ENCODE measurements around the gene ROBO4. TPM values are rescaled to one million over a fixed set of nuclear protein-coding genes. Genes with fewer than 3 reads are reported as not detected.

The ROBO4 gene
- total and polyA plus RNA-seq, 2 of the 13 experiments (the other 11 are each of a cell fraction or from before 2014, with no cell fraction given): 0.07 to 1.1 TPM

- TF ChIP-seq, protein P1, sequence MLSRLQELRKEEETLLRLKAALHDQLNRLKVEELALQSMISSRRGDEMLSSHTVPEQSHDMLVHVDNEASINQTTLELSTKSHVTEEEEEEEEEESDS (CRISPR knock-in tag; IDR thresholded peaks at IDR 0.05; ENCODE audit: borderline replicate concordance): no peak
- no peak for TF ChIP-seq ZNF253 (CRISPR knock-in tag; IDR thresholded peaks at IDR 0.05; ENCODE audit: borderline replicate concordance)
- TF ChIP-seq FOXM1 (CRISPR knock-in tag; IDR thresholded peaks at IDR 0.05): no peak
- TF ChIP-seq GTF3A (CRISPR knock-in tag; conservative IDR thresholded peaks at IDR 0.05): 0 out of 2 replicates have a peak, but pooled peaks have one; percentile 35
- 0 out of 2 replicates have a peak, but pooled peaks have one; percentile 25 for TF ChIP-seq SOX13 (IDR thresholded peaks at IDR 0.05)
- TF ChIP-seq SOX13 (CRISPR knock-in tag; conservative IDR thresholded peaks at IDR 0.05 in 1 of 2, IDR thresholded peaks at IDR 0.05 in 1 of 2): peak in 1 of 2 experiments; percentile 75; a peak in 2 of 4 replicates
- TF ChIP-seq, protein P2, sequence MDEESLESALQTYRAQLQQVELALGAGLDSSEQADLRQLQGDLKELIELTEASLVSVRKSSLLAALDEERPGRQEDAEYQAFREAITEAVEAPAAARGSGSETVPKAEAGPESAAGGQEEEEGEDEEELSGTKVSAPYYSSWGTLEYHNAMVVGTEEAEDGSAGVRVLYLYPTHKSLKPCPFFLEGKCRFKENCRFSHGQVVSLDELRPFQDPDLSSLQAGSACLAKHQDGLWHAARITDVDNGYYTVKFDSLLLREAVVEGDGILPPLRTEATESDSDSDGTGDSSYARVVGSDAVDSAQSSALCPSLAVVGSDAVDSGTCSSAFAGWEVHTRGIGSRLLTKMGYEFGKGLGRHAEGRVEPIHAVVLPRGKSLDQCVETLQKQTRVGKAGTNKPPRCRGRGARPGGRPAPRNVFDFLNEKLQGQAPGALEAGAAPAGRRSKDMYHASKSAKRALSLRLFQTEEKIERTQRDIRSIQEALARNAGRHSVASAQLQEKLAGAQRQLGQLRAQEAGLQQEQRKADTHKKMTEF (CRISPR knock-in tag; IDR thresholded peaks at IDR 0.05): peak; percentile 69
- TF ChIP-seq ZNF543 (CRISPR knock-in tag; IDR thresholded peaks at IDR 0.05): 0 out of 2 replicates have a peak, but pooled peaks have one; percentile 62
- TF ChIP-seq, protein P3, sequence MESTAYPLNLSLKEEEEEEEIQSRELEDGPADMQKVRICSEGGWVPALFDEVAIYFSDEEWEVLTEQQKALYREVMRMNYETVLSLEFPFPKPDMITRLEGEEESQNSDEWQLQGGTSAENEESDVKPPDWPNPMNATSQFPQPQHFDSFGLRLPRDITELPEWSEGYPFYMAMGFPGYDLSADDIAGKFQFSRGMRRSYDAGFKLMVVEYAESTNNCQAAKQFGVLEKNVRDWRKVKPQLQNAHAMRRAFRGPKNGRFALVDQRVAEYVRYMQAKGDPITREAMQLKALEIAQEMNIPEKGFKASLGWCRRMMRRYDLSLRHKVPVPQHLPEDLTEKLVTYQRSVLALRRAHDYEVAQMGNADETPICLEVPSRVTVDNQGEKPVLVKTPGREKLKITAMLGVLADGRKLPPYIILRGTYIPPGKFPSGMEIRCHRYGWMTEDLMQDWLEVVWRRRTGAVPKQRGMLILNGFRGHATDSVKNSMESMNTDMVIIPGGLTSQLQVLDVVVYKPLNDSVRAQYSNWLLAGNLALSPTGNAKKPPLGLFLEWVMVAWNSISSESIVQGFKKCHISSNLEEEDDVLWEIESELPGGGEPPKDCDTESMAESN (CRISPR knock-in tag; conservative IDR thresholded peaks at IDR 0.05): no peak
- TF ChIP-seq RELA (CRISPR knock-in tag; IDR thresholded peaks at IDR 0.05): no peak
- TF ChIP-seq ZNF510 (CRISPR knock-in tag; IDR thresholded peaks at IDR 0.05; ENCODE audit: low read depth): 0 out of 2 replicates have a peak, but pooled peaks have one; percentile 72
- 0 out of 2 replicates have a peak, but pooled peaks have one; percentile 36 for TF ChIP-seq CREM (IDR thresholded peaks at IDR 0.05)
- no peak for TF ChIP-seq CREM (CRISPR knock-in tag; IDR thresholded peaks at IDR 0.05)
- TF ChIP-seq ZBTB21 (CRISPR knock-in tag; IDR thresholded peaks at IDR 0.05): no peak
- TF ChIP-seq SP4 (CRISPR knock-in tag; IDR thresholded peaks at IDR 0.05): peak; percentile 48; the same call in 1 of the 2 replicates
- no peak for TF ChIP-seq ZNF567 (CRISPR knock-in tag; IDR thresholded peaks at IDR 0.05; ENCODE audit: borderline replicate concordance)
- TF ChIP-seq ZNF878 (CRISPR knock-in tag; IDR thresholded peaks at IDR 0.05): peak; percentile 78
- no peak for TF ChIP-seq YEATS4 (CRISPR knock-in tag; IDR thresholded peaks at IDR 0.05; ENCODE audit: borderline replicate concordance)
- TF ChIP-seq, protein P4, sequence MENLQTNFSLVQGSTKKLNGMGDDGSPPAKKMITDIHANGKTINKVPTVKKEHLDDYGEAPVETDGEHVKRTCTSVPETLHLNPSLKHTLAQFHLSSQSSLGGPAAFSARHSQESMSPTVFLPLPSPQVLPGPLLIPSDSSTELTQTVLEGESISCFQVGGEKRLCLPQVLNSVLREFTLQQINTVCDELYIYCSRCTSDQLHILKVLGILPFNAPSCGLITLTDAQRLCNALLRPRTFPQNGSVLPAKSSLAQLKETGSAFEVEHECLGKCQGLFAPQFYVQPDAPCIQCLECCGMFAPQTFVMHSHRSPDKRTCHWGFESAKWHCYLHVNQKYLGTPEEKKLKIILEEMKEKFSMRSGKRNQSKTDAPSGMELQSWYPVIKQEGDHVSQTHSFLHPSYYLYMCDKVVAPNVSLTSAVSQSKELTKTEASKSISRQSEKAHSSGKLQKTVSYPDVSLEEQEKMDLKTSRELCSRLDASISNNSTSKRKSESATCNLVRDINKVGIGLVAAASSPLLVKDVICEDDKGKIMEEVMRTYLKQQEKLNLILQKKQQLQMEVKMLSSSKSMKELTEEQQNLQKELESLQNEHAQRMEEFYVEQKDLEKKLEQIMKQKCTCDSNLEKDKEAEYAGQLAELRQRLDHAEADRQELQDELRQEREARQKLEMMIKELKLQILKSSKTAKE (CRISPR knock-in tag; IDR thresholded peaks at IDR 0.05; ENCODE audit: borderline replicate concordance): peak; percentile 97
- TF ChIP-seq ZNF260 (CRISPR knock-in tag; IDR thresholded peaks at IDR 0.05; ENCODE audit: borderline replicate concordance, low read depth): no peak
- peak; percentile 59; the same call in 1 of the 2 replicates for TF ChIP-seq ZNF556 (CRISPR knock-in tag; IDR thresholded peaks at IDR 0.05; ENCODE audit: borderline replicate concordance)
- TF ChIP-seq IRF2 (CRISPR knock-in tag; IDR thresholded peaks at IDR 0.05): peak; percentile 78
- TF ChIP-seq POLR2AphosphoS2 (IDR thresholded peaks at IDR 0.05; ENCODE audit: low read depth, low read length): no peak
- peak; percentile 67 for TF ChIP-seq HDAC2 (CRISPR knock-in tag; IDR thresholded peaks at IDR 0.05)
- peak; percentile 55; the same call in 1 of the 2 replicates for TF ChIP-seq MEF2D (CRISPR knock-in tag; IDR thresholded peaks at IDR 0.05)
These were observed 15.2 kb downstream of the ROBO4 start (continued) for GRCh38 chr11:124882339-124883071.

Measured in HepG2 (cell line).